GM10248 (cell line): ENCODE results near the gene RANBP9.

Experiments used
- CTCF ChIA-PET: fragments of 300-600 bp; sonication (Branson Sonifier 250); formaldehyde crosslinking; extraction: SDS; loops from one replicate; lab custom pipeline; 2021; ENCODE audit warnings: antibody characterized with exemption; lab: Yijun Ruan, JAX
- POLR2A ChIA-PET: fragments of 350-650 bp; sonication (Branson Sonifier 250); formaldehyde crosslinking; extraction: SDS; loops from one replicate; lab custom pipeline; 2020; ENCODE audit warnings: antibody characterized with exemption; lab: Yijun Ruan, JAX
- DNase-seq: peaks from one replicate; pipeline ENCODE4 v3.0.0; 2012; ENCODE audit errors: extremely low spot score
- TF ChIP-seq, protein P1 (sequence below): IDR thresholded peaks from 2 replicates; pipeline ENCODE4 v1.5.1; 2012; ENCODE audit warnings: mild to moderate bottlenecking, low read depth; ENCODE audit errors: extremely low read depth, missing control alignments, control extremely low read depth

Gene RANBP9

DNA sequence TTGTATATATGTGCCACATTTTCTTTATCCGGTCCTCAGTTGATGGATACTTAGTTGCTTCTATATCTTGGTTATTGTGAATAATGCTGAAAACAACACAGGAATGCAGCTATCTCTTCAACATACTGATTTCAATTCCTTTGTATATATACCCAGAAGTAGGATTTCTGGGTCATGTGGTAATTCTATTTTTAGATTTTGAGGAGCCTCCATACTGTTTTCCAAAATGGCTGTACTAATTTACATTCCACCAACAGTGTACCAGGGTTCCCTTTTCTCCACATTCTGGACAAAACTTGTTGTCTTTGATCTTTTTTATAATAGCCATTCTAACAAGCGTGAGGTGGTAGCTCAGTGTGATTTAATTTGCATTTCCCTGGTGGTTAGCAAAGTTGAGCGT lies 135.6 kb downstream of the RANBP9 start:
- TF ChIP-seq, protein P1, sequence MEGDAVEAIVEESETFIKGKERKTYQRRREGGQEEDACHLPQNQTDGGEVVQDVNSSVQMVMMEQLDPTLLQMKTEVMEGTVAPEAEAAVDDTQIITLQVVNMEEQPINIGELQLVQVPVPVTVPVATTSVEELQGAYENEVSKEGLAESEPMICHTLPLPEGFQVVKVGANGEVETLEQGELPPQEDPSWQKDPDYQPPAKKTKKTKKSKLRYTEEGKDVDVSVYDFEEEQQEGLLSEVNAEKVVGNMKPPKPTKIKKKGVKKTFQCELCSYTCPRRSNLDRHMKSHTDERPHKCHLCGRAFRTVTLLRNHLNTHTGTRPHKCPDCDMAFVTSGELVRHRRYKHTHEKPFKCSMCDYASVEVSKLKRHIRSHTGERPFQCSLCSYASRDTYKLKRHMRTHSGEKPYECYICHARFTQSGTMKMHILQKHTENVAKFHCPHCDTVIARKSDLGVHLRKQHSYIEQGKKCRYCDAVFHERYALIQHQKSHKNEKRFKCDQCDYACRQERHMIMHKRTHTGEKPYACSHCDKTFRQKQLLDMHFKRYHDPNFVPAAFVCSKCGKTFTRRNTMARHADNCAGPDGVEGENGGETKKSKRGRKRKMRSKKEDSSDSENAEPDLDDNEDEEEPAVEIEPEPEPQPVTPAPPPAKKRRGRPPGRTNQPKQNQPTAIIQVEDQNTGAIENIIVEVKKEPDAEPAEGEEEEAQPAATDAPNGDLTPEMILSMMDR = no peak
- ChIA-PET CTCF (interaction anchor here (1.1 to 2.8 kb wide), 13 partner anchors 11 to 241 kb away, joined by 3 to 89 read pairs (median 11); partner anchors contain the start of gene NOL7), POLR2A (no interaction called here)
- no peak for DNase-seq

- TF ChIP-seq, protein P1 = peak; percentile 65
- CTCF ChIA-PET = interaction anchor here (0.9 to 2.8 kb wide), 49 partner anchors 9 to 663 kb away, joined by 3 to 89 read pairs (median 6); partner anchors contain the start of genes GFOD1, NOL7 and TBC1D7
- POLR2A ChIA-PET = interaction anchor here (0.9 kb wide), 1 partner anchor 40 kb away, joined by 3 read pairs; the partner anchor contains the start of gene NOL7
- no peak for DNase-seq
Observed at GRCh38 chr6:13575377-13575775, 136.3 kb downstream of the RANBP9 start.

- ChIA-PET CTCF (interaction anchor here (0.6 to 2.8 kb wide), 67 partner anchors 9 to 662 kb away, joined by 3 to 89 read pairs (median 5); partner anchors contain the start of genes GFOD1, NOL7 and TBC1D7), POLR2A (interaction anchor here (0.9 kb wide), 2 partner anchors 40 to 217 kb away, joined by 3 read pairs; partner anchors contain the start of gene NOL7)
- peak; percentile 82 for DNase-seq
- TF ChIP-seq, protein P1 = peak; percentile 10
Observed at GRCh38 chr6:13574571-13575376, 136.9 kb downstream of the RANBP9 start, which contains the start of gene SIRT5. Gene SIRT5 (plus strand): TSS chr6:13574601. CDS start chr6:13584111, 9,510 bp downstream.

- TF ChIP-seq, protein P1 = peak; percentile 61
- DNase-seq = peak; percentile 97
- CTCF ChIA-PET = interaction anchor here (0.6 to 2.8 kb wide), 57 partner anchors 10 to 493 kb away, joined by 3 to 89 read pairs (median 5); partner anchors contain the start of genes GFOD1, NOL7 and TBC1D7
- POLR2A ChIA-PET = interaction anchor here (0.9 kb wide), 2 partner anchors 41 to 217 kb away, joined by 3 read pairs; partner anchors contain the start of gene NOL7
Observed at GRCh38 chr6:13574149-13574570, 137.5 kb downstream of the RANBP9 start.

GRCh38 chr6:13573669-13574110 lies 137.9 kb downstream of the RANBP9 start:
- CTCF ChIA-PET = interaction anchor here (0.7 to 2.8 kb wide), 17 partner anchors 10 to 244 kb away, joined by 3 to 89 read pairs (median 9); partner anchors contain the start of genes NOL7 and TBC1D7
- POLR2A ChIA-PET = no interaction called here
- no peak for DNase-seq
- TF ChIP-seq, protein P1 = no peak
